K562 (cell line): ENCODE results near the gene CD47. TPM values are rescaled to one million over a fixed set of nuclear protein-coding genes. Genes with fewer than 3 reads are reported as not detected.
A peak's percentile ranks its signal among the peaks of the same experiment; 100 is the strongest.

ENCODE experiments used
- ATAC-seq: fragments of 200-7000 bp; cut with Tn5 transposase; 3 replicates; pipeline ENCODE4 v1.9.1; 2020; ENCODE audit warnings: moderate library complexity
- BruUV-seq: library from RNA; stranded (reverse); fragments of 400-500 nt; replicated peaks from 2 replicates; lab custom pipeline; 2021; lab: Mats Ljungman, UMichigan
- CTCF ChIA-PET: fragments of 300-600 bp; formaldehyde crosslinking; extraction: SDS; loops from one replicate; lab custom pipeline; 2021; ENCODE audit warnings: low intra/inter-chr PET ratio; lab: Yijun Ruan, JAX
- POLR2A ChIA-PET: fragments of 300-600, 350-650 bp; sonication (Branson Sonifier 250); formaldehyde crosslinking; extraction: SDS; loops from one replicate; lab custom pipeline; 2021; ENCODE audit warnings: antibody characterized with exemption, inconsistent platforms; lab: Yijun Ruan, JAX
- DNase-seq, 4 experiments: peaks; one replicate each; pipeline versions ENCODE4 v3.0.0 to v3.0.0-alpha.2; 2011 to 2018; ENCODE audit warnings: low spot score in 3 of 4, mixed read lengths in 3 of 4; ENCODE audit errors: extremely low read depth in 1 of 4
- FAIRE-seq: peaks from 2 replicates; lab custom pipeline; 2011; peaks lifted over from hg19 to GRCh38; lab: Jason Lieb, UNC
- H2AFZ ChIP-seq: 2 replicates; pipeline ENCODE4 v1.6.0; 2011; ENCODE audit warnings: low read depth, low read length, control low read depth, inconsistent platforms
- H3K27ac ChIP-seq: fragments of 200-600 bp; 3 replicates; pipeline ENCODE4 v1.8.0; 2011; ENCODE audit warnings: low read depth, mild to moderate bottlenecking, control low read depth, inconsistent platforms, low read length, moderate library complexity, mixed read lengths; ENCODE audit errors: extremely low read depth
- H3K27me3 ChIP-seq, 2 experiments: fragments of 300-600 bp in 1 of 2; 2 replicates in 1 of 2; 3 replicates in 1 of 2; pipeline versions ENCODE4 v1.6.0 to v1.8.0; 2011; ENCODE audit warnings: inconsistent platforms in 2 of 2, low read length in 2 of 2, mild to moderate bottlenecking in 1 of 2, mixed read lengths in 1 of 2, moderate library complexity in 1 of 2; ENCODE audit not compliant: control insufficient read depth in 2 of 2, insufficient read depth in 2 of 2
- H3K36me3 ChIP-seq: fragments of 300-600 bp; 3 replicates; pipeline ENCODE4 v1.8.0; 2011; ENCODE audit warnings: mild to moderate bottlenecking, low read length, inconsistent platforms; ENCODE audit not compliant: control insufficient read depth, insufficient read depth
- H3K4me1 ChIP-seq, 2 experiments: fragments of 200-600 bp in 1 of 2; replicated peaks in 1 of 2; 2 replicates in 1 of 2; 3 replicates in 1 of 2; pipeline versions ENCODE4 v1.5.1 to v1.8.0; 2011; ENCODE audit warnings: inconsistent platforms in 2 of 2, low read length in 2 of 2, mild to moderate bottlenecking in 1 of 2, mixed read lengths in 1 of 2, moderate library complexity in 1 of 2; ENCODE audit not compliant: control insufficient read depth in 2 of 2, insufficient read depth in 2 of 2
- H3K4me2 ChIP-seq: 2 replicates; pipeline ENCODE4 v1.6.1; 2011; ENCODE audit warnings: low read length, control low read depth, inconsistent platforms, mixed read lengths; ENCODE audit not compliant: insufficient read depth
- H3K4me3 ChIP-seq: fragments of 200-600 bp; sonication (generic), shearing (Covaris generic); 2 replicates; pipeline ENCODE4 v1.5.1; 2016; ENCODE audit warnings: control low read depth, inconsistent platforms
- H3K79me2 ChIP-seq: fragments of 200-600 bp; 3 replicates; pipeline ENCODE4 v1.8.0; 2011; ENCODE audit warnings: low read length, inconsistent platforms; ENCODE audit not compliant: control insufficient read depth, insufficient read depth
- H3K9ac ChIP-seq, 2 experiments: 2 replicates each; pipeline versions ENCODE4 v1.6.0 to v1.6.1; 2011; ENCODE audit warnings: low read depth in 2 of 2, low read length in 2 of 2, control low read depth in 1 of 2, inconsistent platforms in 1 of 2, mild to moderate bottlenecking in 1 of 2, mixed read lengths in 1 of 2; ENCODE audit not compliant: insufficient read depth in 1 of 2
- H3K9me1 ChIP-seq: one replicate; pipeline ENCODE4 v1.6.0; 2011; ENCODE audit warnings: inconsistent platforms, mild to moderate bottlenecking, low read length, moderate library complexity; ENCODE audit not compliant: control insufficient read depth, insufficient read depth
- H3K9me3 ChIP-seq: replicated peaks from 2 replicates; pipeline ENCODE4 v1.5.1; 2011; ENCODE audit warnings: low read depth, low read length, inconsistent platforms; ENCODE audit not compliant: control insufficient read depth, insufficient read depth
- H4K20me1 ChIP-seq: replicated peaks from 2 replicates; pipeline ENCODE4 v1.6.1; 2011; ENCODE audit warnings: low read length, inconsistent platforms, mixed read lengths; ENCODE audit not compliant: control insufficient read depth, insufficient read depth
- CBFA2T3 ChIP-seq: fragments of 450-650 bp; IDR thresholded peaks from 2 replicates; pipeline ENCODE4 v1.6.1; 2017
- EGR1 ChIP-seq: fragments of 450-650 bp; conservative IDR thresholded peaks from 2 replicates; pipeline ENCODE4 v1.6.1; 2017; ENCODE audit warnings: mild to moderate bottlenecking
- EP300 ChIP-seq: IDR thresholded peaks from 2 replicates; pipeline ENCODE4 v1.6.1; 2012; ENCODE audit warnings: low read length, improper control_type of control experiment
- FOXP4 ChIP-seq: sonication (generic); formaldehyde crosslinking; IDR thresholded peaks from 2 replicates; pipeline ENCODE4 v1.8.0; 2022; ENCODE audit warnings: mild to moderate bottlenecking, missing genetic modification reagents, borderline replicate concordance
- LCOR ChIP-seq: sonication (generic); formaldehyde crosslinking; IDR thresholded peaks from 2 replicates; pipeline ENCODE4 v1.8.0; 2022; ENCODE audit warnings: mild to moderate bottlenecking, missing genetic modification reagents
- MEIS2 ChIP-seq: fragments of 450-650 bp; IDR thresholded peaks from 2 replicates; pipeline ENCODE4 v1.6.1; 2014; ENCODE audit warnings: mild to moderate bottlenecking; ENCODE audit not compliant: partially characterized antibody
- RCOR1 ChIP-seq, 2 experiments: IDR thresholded peaks; 2 replicates each; pipeline ENCODE4 v1.6.1; 2012; ENCODE audit warnings: low read depth in 2 of 2, low read length in 2 of 2, borderline replicate concordance in 1 of 2, improper control_type of control experiment in 1 of 2
- RFX1 ChIP-seq: fragments of 450-650 bp; IDR thresholded peaks from 2 replicates; pipeline ENCODE4 v1.6.1; 2016; ENCODE audit warnings: mild to moderate bottlenecking, moderate library complexity
- SNRNP70 ChIP-seq: fragments of 200-400 bp; formaldehyde crosslinking; optimal IDR thresholded peaks from 2 replicates; pipeline ENCODE3; 2017; ENCODE audit warnings: low read depth, low read length
- TCF3 ChIP-seq: sonication (generic); formaldehyde crosslinking; IDR thresholded peaks from 2 replicates; pipeline ENCODE4 v1.4.0; 2020; ENCODE audit warnings: mild to moderate bottlenecking, missing genetic modification reagents
- TCF7 ChIP-seq: sonication (generic); IDR thresholded peaks from 2 replicates; pipeline ENCODE4 v1.6.1; 2016; ENCODE audit warnings: antibody characterized with exemption, borderline replicate concordance
- WGBS: fragments of 100-300 bp; shearing (Covaris generic); methylation state at CpG from one replicate; pipeline ENCODE4 v1.1.6; 2016; ENCODE audit warnings: low coverage, mixed read lengths; ENCODE audit not compliant: insufficient coverage; ENCODE audit errors: missing lambda C conversion rate; 5-methylcytosine and 5-hydroxymethylcytosine counted together
- in situ Hi-C: fragments of 300-500 bp; cut with MboI; formaldehyde crosslinking; loops from 4 replicates; pipeline ENCODE4 v1.15.0; 2018; ENCODE audit warnings: inconsistent platforms, mixed read lengths
- intact Hi-C: fragments of 100-400 bp; cut with micrococcal nuclease; formaldehyde crosslinking; loops from 2 replicates; pipeline ENCODE4 v1.14.2; 2022
- polyA plus RNA-seq, 8 experiments: library from polyadenylated mRNA; depleted of rRNA in 4 of 8; stranded (reverse) in 5 of 8; unstranded in 3 of 8; fragments of >200 nt; fragmentation: Nextera tagmentation in 2 of 8; fragmentation: Illumina TruSeq in 1 of 8; extraction: Ambion mirVana in 2 of 8; extraction: Trizol in 1 of 8; gene quantifications; 2 replicates each; pipeline versions ENCODE4 v1.2.1 to v1.2.3, GENCODE V29; 2011 to 2014; ENCODE audit warnings: inconsistent platforms in 1 of 8, missing spikeins in 1 of 8
- total RNA-seq, 7 experiments: library from RNA; depleted of rRNA in 6 of 7; stranded (reverse); fragments of >200 nt in 6 of 7; fragmentation: Illumina TruSeq in 2 of 7; extraction: Trizol in 2 of 7; gene quantifications; 2 replicates each; pipeline versions ENCODE4 v1.2.1 to v1.2.3, GENCODE V29; 2011 to 2021; ENCODE audit warnings: low replicate concordance in 1 of 7
- TF ChIP-seq, protein P1 (sequence below): sonication (generic); formaldehyde crosslinking; IDR thresholded peaks from 2 replicates; pipeline ENCODE4 v1.8.1; 2023; ENCODE audit warnings: mild to moderate bottlenecking, missing genetic modification reagents

Gene CD47
- total and polyA plus RNA-seq, 9 of the 15 experiments (the other 6 are each of a cell fraction or from before 2014, with no cell fraction given) = 10.2 to 62.6 (median 36.3) TPM

DNA sequence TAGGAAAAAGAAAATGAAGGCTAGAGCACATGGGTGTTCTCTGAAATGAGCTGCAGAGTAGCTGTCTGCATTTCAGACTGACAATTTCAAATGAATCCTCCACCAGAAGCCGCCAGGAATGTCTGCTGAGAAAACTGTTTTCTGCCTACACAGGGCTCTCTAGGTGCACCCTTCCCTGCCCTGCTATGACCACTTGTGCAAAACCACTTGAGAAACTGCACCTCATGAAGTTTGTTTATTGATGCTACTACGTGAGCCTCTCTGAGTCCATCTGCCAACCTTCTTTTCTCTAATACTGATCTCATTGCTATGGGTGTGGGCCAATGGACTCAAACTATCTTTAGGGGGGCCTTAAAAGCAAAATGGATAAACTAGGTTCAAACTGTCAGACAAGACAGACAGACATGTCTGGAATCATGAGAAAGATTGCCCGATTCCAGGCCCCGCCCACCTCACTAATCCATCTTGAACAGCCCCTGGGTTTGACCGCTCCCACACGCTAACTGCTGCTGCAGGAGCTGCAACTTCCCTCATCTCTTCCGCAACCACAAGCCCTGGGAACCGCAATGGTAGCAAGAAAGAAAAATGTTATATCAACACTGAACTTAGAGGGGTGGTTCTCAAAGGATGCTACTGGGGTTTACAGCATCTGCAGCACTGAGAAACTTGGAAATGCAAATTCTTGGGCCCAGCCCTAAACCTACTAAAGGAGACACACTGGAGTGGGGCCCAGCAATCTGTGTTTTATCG is 9.0 kb upstream of the CD47 start (continued):
- TF ChIP-seq SNRNP70 (no peak), TCF7 (no peak), CBFA2T3 (peak; percentile 89), EGR1 (no peak)

- POLR2A ChIA-PET = interaction anchor here (1.1 to 1.4 kb wide), 3 partner anchors 16 to 124 kb away, joined by 3 to 4 read pairs (median 4); no protein-coding TSS in a partner anchor
- Histone ChIP-seq H4K20me1 (no peaks in the 10 kb centered on the region), H3K9me3 (no peaks in the 10 kb centered on the region), H2AFZ (peak overlapping the region; percentile 46), H3K27ac (peak overlapping the region; percentile 62; the same call in 2 of the 3 replicates), H3K79me2 (no peaks in the 10 kb centered on the region), H3K9ac (peak overlapping the region in 1 of 2 experiments; percentile 23; a peak in 1 of 4 replicates), H3K4me2 (peak overlapping the region; percentile 62; the same call in 1 of the 2 replicates), H3K36me3 (no peaks in the 10 kb centered on the region), H3K4me1 (peaks cover 30 to 73% of the 10 kb centered on the region in 2 experiments), H3K9me1 (no peaks in the 10 kb centered on the region), H3K27me3 (no peaks in the 10 kb centered on the region), H3K4me3 (no peak overlapping the region)
- no TSS peak for BruUV-seq
- in situ Hi-C loops = no loop called here
- FAIRE-seq (peak; percentile 67), ATAC-seq (peak; percentile 50), DNase-seq (peak in 2 of 4 experiments; percentile 38 to 43)
- intact Hi-C loops = loop anchor here (5.0 kb wide), 1 partner anchor 33 kb away; no protein-coding TSS in a partner anchor
- 11% methylated on average over 3 of the region's 3 CpGs for WGBS
- CTCF ChIA-PET = no interaction called here
- peak; percentile 74 for TF ChIP-seq MEIS2
- TF ChIP-seq RCOR1 (IDR thresholded peaks at IDR 0.05; ENCODE audit: borderline replicate concordance in 1 of 2, low read depth in 2 of 2, low read length in 2 of 2) = 0 out of 4 replicates have a peak, but pooled peaks of 1 of the 2 experiments have one; percentile 12
- TF ChIP-seq, protein P1, sequence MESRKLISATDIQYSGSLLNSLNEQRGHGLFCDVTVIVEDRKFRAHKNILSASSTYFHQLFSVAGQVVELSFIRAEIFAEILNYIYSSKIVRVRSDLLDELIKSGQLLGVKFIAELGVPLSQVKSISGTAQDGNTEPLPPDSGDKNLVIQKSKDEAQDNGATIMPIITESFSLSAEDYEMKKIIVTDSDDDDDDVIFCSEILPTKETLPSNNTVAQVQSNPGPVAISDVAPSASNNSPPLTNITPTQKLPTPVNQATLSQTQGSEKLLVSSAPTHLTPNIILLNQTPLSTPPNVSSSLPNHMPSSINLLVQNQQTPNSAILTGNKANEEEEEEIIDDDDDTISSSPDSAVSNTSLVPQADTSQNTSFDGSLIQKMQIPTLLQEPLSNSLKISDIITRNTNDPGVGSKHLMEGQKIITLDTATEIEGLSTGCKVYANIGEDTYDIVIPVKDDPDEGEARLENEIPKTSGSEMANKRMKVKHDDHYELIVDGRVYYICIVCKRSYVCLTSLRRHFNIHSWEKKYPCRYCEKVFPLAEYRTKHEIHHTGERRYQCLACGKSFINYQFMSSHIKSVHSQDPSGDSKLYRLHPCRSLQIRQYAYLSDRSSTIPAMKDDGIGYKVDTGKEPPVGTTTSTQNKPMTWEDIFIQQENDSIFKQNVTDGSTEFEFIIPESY (CRISPR knock-in tag) = peak; percentile 45; the same call in 1 of the 2 replicates
- peak; percentile 55 for TF ChIP-seq CBFA2T3
- no peak for TF ChIP-seq LCOR (CRISPR knock-in tag)
- no peak for TF ChIP-seq FOXP4 (CRISPR knock-in tag)
- peak; percentile 66 for TF ChIP-seq TCF3 (CRISPR knock-in tag)
- TF ChIP-seq EP300 = peak; percentile 7; the same call in 1 of the 2 replicates
- TF ChIP-seq RFX1 = peak; percentile 28; the same call in 1 of the 2 replicates
Observed at GRCh38 chr3:108099244-108099643, 8.4 kb upstream of the CD47 start.
